MCF 10A (cell line): Measurements from ENCODE around the gene ALPK1. TPM values are rescaled to one million over a fixed set of nuclear protein-coding genes. Genes with fewer than 3 reads are reported as not detected.

Experiments used
- BruUV-seq: library from RNA; stranded (reverse); fragments of 400-500 nt; replicated peaks from 2 replicates; lab custom pipeline; 2021; lab: Mats Ljungman, UMichigan
- CTCF ChIA-PET: fragments of 300-600 bp; sonication (Branson Sonifier 250); formaldehyde crosslinking; extraction: SDS; loops from one replicate; lab custom pipeline; 2021; ENCODE audit warnings: antibody characterized with exemption, inconsistent platforms; lab: Yijun Ruan, JAX
- POLR2A ChIA-PET: fragments of 300-600, 350-650 bp; sonication (Branson Sonifier 250); formaldehyde crosslinking; extraction: SDS; loops from one replicate; lab custom pipeline; 2020; ENCODE audit warnings: antibody characterized with exemption, inconsistent platforms; lab: Yijun Ruan, JAX
- DNase-seq: peaks from one replicate; pipeline ENCODE4 v3.0.0-alpha.2; 2018; ENCODE audit not compliant: unreplicated experiment
- H3K27ac Mint-ChIP-seq: one replicate; pipeline ENCODE4 v1.8.0; 2022; ENCODE audit warnings: mild to moderate bottlenecking, low read depth, mixed read lengths; ENCODE audit not compliant: unreplicated experiment
- H3K27me3 Mint-ChIP-seq: one replicate; pipeline ENCODE4 v1.8.0; 2022; ENCODE audit warnings: mixed read lengths; ENCODE audit not compliant: insufficient read depth, unreplicated experiment
- H3K36me3 Mint-ChIP-seq: one replicate; pipeline ENCODE4 v1.8.0; 2022; ENCODE audit warnings: mild to moderate bottlenecking, moderate library complexity, mixed read lengths; ENCODE audit not compliant: insufficient read depth, unreplicated experiment
- H3K4me1 Mint-ChIP-seq: one replicate; pipeline ENCODE4 v1.8.0; 2022; ENCODE audit warnings: mixed read lengths; ENCODE audit not compliant: insufficient read depth, unreplicated experiment
- H3K4me3 Mint-ChIP-seq: one replicate; pipeline ENCODE4 v1.8.0; 2022; ENCODE audit warnings: mild to moderate bottlenecking, moderate library complexity, mixed read lengths; ENCODE audit not compliant: unreplicated experiment
- H3K9me3 Mint-ChIP-seq: one replicate; pipeline ENCODE4 v1.8.0; 2022; ENCODE audit warnings: mixed read lengths; ENCODE audit not compliant: unreplicated experiment
- CTCF ChIP-seq: fragments of 200-600 bp; IDR thresholded peaks from one replicate; pipeline ENCODE4 v1.8.0; 2022; ENCODE audit warnings: antibody characterized with exemption, mild to moderate bottlenecking; ENCODE audit not compliant: unreplicated experiment
- intact Hi-C: fragments of 100-400 bp; cut with micrococcal nuclease; formaldehyde crosslinking; loops from 2 replicates; pipeline ENCODE4 v1.14.1; 2022
- total RNA-seq: library from RNA; stranded (reverse); gene quantifications from 2 replicates; pipeline ENCODE4 v1.2.3, GENCODE V29; 2022

ALPK1 gene
- total RNA-seq, 1 experiment from 2014 or later, result 20.3 TPM

DNA sequence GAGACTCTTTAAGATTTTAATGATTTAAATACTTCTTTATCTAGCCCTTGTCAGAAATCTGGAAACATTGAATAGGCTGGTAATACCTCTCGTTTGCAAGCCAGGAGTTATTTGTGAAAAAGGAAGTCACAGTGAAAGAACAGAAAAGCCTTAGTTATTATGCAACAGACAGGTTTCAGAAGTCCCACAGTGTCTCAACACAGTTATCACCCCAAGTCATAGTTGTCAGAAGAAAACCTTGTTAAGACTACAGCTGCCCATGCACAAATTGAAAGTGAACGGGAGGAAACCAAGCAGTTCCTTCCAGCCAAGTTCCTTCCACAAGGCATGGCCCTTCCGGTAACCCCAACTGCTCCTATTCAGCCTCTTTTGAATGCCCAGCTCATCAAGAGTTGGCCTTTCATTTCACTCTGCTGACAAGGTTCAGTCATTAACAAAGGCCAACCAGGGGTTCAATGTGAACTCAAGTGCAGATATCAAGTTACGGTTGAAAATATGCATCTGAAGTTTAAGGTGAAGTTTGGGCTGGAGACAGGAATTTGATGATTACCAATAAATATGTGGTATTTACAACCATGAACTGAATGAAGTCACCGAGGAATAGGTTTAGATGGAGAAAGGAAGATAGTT lies 15.6 kb downstream of the ALPK1 start:
- no peaks in the 10 kb centered on the region for H3K27me3 Mint-ChIP-seq
- intact Hi-C loops, result no loop called here
- no peak overlapping the region for H3K27ac Mint-ChIP-seq
- CTCF ChIA-PET, result interaction anchor here (1.0 to 2.9 kb wide), 3 partner anchors 14 to 16 kb away, joined by 4 to 14 read pairs (median 8); no protein-coding TSS in a partner anchor
- H3K4me1 Mint-ChIP-seq, result no peaks in the 10 kb centered on the region
- no peak overlapping the region for H3K4me3 Mint-ChIP-seq
- BruUV-seq, result no TSS peak
- POLR2A ChIA-PET, result interaction anchor here (1.1 kb wide), 1 partner anchor 10 kb away, joined by 4 read pairs; no protein-coding TSS in a partner anchor
- peaks cover 14% of the 10 kb centered on the region for H3K36me3 Mint-ChIP-seq
- H3K9me3 Mint-ChIP-seq, result no peaks in the 10 kb centered on the region
- TF ChIP-seq CTCF, result no peak
- no peak for DNase-seq

- no peak overlapping the region for H3K27ac Mint-ChIP-seq
- peaks cover 13% of the 10 kb centered on the region for H3K36me3 Mint-ChIP-seq
- ChIA-PET CTCF (no interaction called here), POLR2A (no interaction called here)
- no peak overlapping the region for H3K4me3 Mint-ChIP-seq
- no peaks in the 10 kb centered on the region for H3K4me1 Mint-ChIP-seq
- intact Hi-C loops, result no loop called here
- no peak for DNase-seq
- TF ChIP-seq CTCF, result no peak
- H3K9me3 Mint-ChIP-seq, result no peaks in the 10 kb centered on the region
- H3K27me3 Mint-ChIP-seq, result no peaks in the 10 kb centered on the region
- BruUV-seq, result no TSS peak
Observed at GRCh38 chr4:112315446-112315845, 18.3 kb downstream of the ALPK1 start.

DNA sequence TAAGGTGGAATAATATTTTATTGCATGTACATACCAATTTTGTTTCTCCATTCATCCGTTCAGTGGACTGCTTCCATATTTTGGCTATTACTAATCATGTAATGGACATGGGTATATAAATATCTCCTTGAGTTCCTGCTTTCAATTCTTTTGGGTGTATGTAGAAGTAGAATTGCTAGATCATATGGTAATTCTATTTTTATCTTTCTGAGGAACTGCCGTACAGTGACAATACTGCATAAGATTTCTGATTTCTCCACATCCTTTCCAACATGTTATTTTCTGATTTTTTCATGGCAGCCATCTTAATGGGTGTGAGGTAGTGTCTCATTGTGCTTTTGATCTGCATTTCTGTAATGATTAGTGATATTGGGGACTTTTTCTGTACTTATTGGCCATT lies 19.2 kb downstream of the ALPK1 start:
- no peaks in the 10 kb centered on the region for H3K9me3 Mint-ChIP-seq
- H3K4me3 Mint-ChIP-seq, result no peak overlapping the region
- DNase-seq, result no peak
- H3K36me3 Mint-ChIP-seq, result peaks cover 13% of the 10 kb centered on the region
- no peak for TF ChIP-seq CTCF
- no peak overlapping the region for H3K27ac Mint-ChIP-seq
- no TSS peak for BruUV-seq
- intact Hi-C loops, result no loop called here
- peaks cover 4% of the 10 kb centered on the region for H3K4me1 Mint-ChIP-seq
- ChIA-PET POLR2A (interaction anchor here (0.6 kb wide), 1 partner anchor 445 kb away, joined by 3 read pairs; no protein-coding TSS in a partner anchor), CTCF (no interaction called here)
- no peaks in the 10 kb centered on the region for H3K27me3 Mint-ChIP-seq

DNA sequence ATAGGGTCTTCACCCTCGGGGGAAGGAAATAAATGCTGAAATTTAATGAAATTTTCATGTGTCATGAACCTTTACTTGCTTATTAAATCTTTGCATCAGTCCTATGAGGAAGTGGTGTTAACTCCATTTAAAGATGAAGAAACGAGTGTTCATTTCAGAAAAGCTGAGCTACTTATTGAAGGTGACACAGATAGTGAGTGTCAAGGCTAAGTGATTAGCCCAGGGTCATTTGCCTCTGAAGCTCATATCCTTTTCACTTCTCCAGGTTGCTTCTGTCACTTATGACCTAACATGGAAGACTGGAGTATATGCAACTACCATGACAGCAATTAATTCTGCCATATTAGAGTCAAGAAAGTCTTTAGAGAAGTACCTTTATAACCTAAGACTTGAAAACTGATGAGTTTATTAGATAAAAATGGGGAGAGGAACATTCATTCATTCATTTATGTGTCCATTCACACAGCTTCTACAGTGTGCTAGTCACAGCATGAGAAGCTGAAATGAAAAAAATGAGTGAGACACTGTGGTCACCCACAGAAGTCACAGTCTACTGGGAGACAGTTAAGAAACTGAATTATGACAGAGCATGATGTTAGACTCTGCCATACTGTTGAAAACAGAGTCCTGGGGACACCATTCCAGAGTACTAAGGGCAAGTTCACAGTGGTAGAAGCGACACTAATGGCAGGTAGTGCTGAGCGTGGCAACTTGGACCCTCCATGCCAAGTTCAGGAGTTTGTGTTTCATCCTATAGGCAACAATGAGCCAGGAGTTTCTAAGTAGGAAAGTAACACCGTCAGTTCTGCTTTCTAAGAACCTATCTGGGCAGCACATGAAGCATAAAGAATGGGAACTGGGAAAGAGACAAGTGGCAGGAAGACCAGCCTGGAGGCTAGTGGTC lies 21.3 kb downstream of the ALPK1 start:
- Mint-ChIP-seq H3K27ac (no peak overlapping the region), H3K4me3 (no peak overlapping the region), H3K4me1 (peaks cover 6% of the 10 kb centered on the region), H3K9me3 (no peaks in the 10 kb centered on the region), H3K36me3 (peaks cover 13% of the 10 kb centered on the region), H3K27me3 (no peaks in the 10 kb centered on the region)
- ChIA-PET POLR2A (no interaction called here), CTCF (interaction anchor here (0.8 kb wide), 1 partner anchor 9 kb away, joined by 3 read pairs; no protein-coding TSS in a partner anchor)
- intact Hi-C loops, result no loop called here
- no peak for TF ChIP-seq CTCF
- no peak for DNase-seq
- no TSS peak for BruUV-seq
